Measurements from ENCODE around the gene PACSIN3. TPM values are rescaled to one million over a fixed set of nuclear protein-coding genes. Genes with fewer than 3 reads are reported as not detected.
A peak's percentile ranks its signal among the peaks of the same experiment; 100 is the strongest.

The PACSIN3 gene
- total RNA-seq, 1 donor from 2014 or later: 35.9 TPM

- peak; percentile 97 for DNase-seq (ENCODE audit: low read depth)
These were observed 9.7 kb downstream of the PACSIN3 start, which contains the start of gene ARFGAP2 for GRCh38 chr11:47176328-47177228. Gene ARFGAP2, minus strand, starts transcription at chr11:47176879. Its CDS starts 26 bp downstream, at chr11:47176853.

GRCh38 chr11:47175746-47176327, 10.4 kb downstream of the PACSIN3 start:
- DNase-seq (ENCODE audit: low read depth): no peak

- no peak for DNase-seq (ENCODE audit: low read depth)
These were observed 13.4 kb downstream of the PACSIN3 start for GRCh38 chr11:47172740-47173336.

- DNase-seq (ENCODE audit: low read depth): no peak
These were observed 14.4 kb downstream of the PACSIN3 start for GRCh38 chr11:47171856-47172255.

- DNase-seq (ENCODE audit: low read depth): no peak
These were observed 15.0 kb downstream of the PACSIN3 start for GRCh38 chr11:47171061-47171838.

GRCh38 chr11:47166368-47166767, 19.9 kb downstream of the PACSIN3 start:
- no peak for DNase-seq (ENCODE audit: low read depth)

GRCh38 chr11:47165253-47165840, 20.9 kb downstream of the PACSIN3 start:
- DNase-seq (ENCODE audit: low read depth): no peak

GRCh38 chr11:47164321-47164720, 21.9 kb downstream of the PACSIN3 start:
- DNase-seq (ENCODE audit: low read depth): no peak

- DNase-seq (ENCODE audit: low read depth): no peak
These were observed 22.3 kb downstream of the PACSIN3 start for GRCh38 chr11:47163898-47164297.

GRCh38 chr11:47163193-47163592, 23.0 kb downstream of the PACSIN3 start:
- no peak for DNase-seq (ENCODE audit: low read depth)

GRCh38 chr11:47162426-47162825, 23.8 kb downstream of the PACSIN3 start:
- peak; percentile 70 for DNase-seq (ENCODE audit: low read depth)

- no peak for DNase-seq (ENCODE audit: low read depth)
These were observed 24.3 kb downstream of the PACSIN3 start for GRCh38 chr11:47161890-47162289.

- peak; percentile 77 for DNase-seq (ENCODE audit: low read depth)
These were observed 24.9 kb downstream of the PACSIN3 start for GRCh38 chr11:47161134-47161854.

GRCh38 chr11:47160753-47161133, 25.5 kb downstream of the PACSIN3 start:
- DNase-seq (ENCODE audit: low read depth): no peak

- DNase-seq (ENCODE audit: low read depth): no peak
These were observed 28.0 kb downstream of the PACSIN3 start for GRCh38 chr11:47158242-47158641.

- no peak for DNase-seq (ENCODE audit: low read depth)
These were observed 28.4 kb downstream of the PACSIN3 start for GRCh38 chr11:47157805-47158204.

- no peak for DNase-seq (ENCODE audit: low read depth)
These were observed 29.3 kb downstream of the PACSIN3 start for GRCh38 chr11:47156951-47157350.

GRCh38 chr11:47156333-47156732, 29.9 kb downstream of the PACSIN3 start:
- DNase-seq (ENCODE audit: low read depth): peak; percentile 69

GRCh38 chr11:47155879-47156278, 30.4 kb downstream of the PACSIN3 start:
- DNase-seq (ENCODE audit: low read depth): no peak

Data from myocyte (in vitro differentiated cells).